OCI-LY1 (cell line): ENCODE data around the gene IL17F.
A peak's percentile ranks its signal among the peaks of the same experiment; 100 is the strongest.

Experiments
- H2AFZ ChIP-seq: fragments of 200-600 bp; sonication (generic), shearing (Covaris generic); 2 replicates; pipeline ENCODE4 v1.6.0; 2014; ENCODE audit warnings: antibody characterized with exemption, mild to moderate bottlenecking, low read length
- H3F3A ChIP-seq: fragments of 200-600 bp; sonication (generic), shearing (Covaris generic); 2 replicates; pipeline ENCODE4 v1.6.0; 2014; ENCODE audit warnings: mild to moderate bottlenecking, antibody characterized with exemption, low read length, moderate library complexity; ENCODE audit not compliant: insufficient read depth
- H3K27ac ChIP-seq: fragments of 200-600 bp; sonication (generic); 2 replicates; pipeline ENCODE4 v1.5.1; 2014; ENCODE audit warnings: low read length, mixed run types, mild to moderate bottlenecking, low read depth; ENCODE audit not compliant: poor library complexity, severe bottlenecking
- H3K27me3 ChIP-seq: fragments of 200-600 bp; sonication (generic); 2 replicates; pipeline ENCODE4 v1.6.0; 2014; ENCODE audit warnings: antibody characterized with exemption, mild to moderate bottlenecking, low read length, moderate library complexity; ENCODE audit not compliant: insufficient read depth
- H3K36me3 ChIP-seq: fragments of 200-600 bp; sonication (generic); 2 replicates; pipeline ENCODE4 v1.6.1; 2014; ENCODE audit warnings: mild to moderate bottlenecking, antibody characterized with exemption, low read length, moderate library complexity, mixed read lengths; ENCODE audit not compliant: insufficient read depth
- H3K4me1 ChIP-seq: fragments of 200-600 bp; sonication (generic); 2 replicates; pipeline ENCODE4 v1.5.1; 2014; ENCODE audit warnings: mild to moderate bottlenecking, low read length, moderate library complexity; ENCODE audit not compliant: insufficient read depth, severe bottlenecking
- H3K4me2 ChIP-seq: fragments of 200-600 bp; sonication (generic), shearing (Covaris generic); 2 replicates; pipeline ENCODE4 v1.6.1; 2014; ENCODE audit warnings: low read length
- H3K4me3 ChIP-seq: fragments of 200-600 bp; sonication (generic); 2 replicates; pipeline ENCODE4 v1.5.1; 2014; ENCODE audit warnings: low read length, low read depth, mild to moderate bottlenecking, mixed read lengths; ENCODE audit not compliant: poor library complexity, severe bottlenecking
- H3K79me2 ChIP-seq: fragments of 200-600 bp; shearing (Covaris generic); 2 replicates; pipeline ENCODE4 v1.6.1; 2016; ENCODE audit warnings: mixed run types, low read length, mixed read lengths; ENCODE audit not compliant: insufficient read depth
- H3K9ac ChIP-seq: fragments of 200-600 bp; sonication (generic), shearing (Covaris generic); 2 replicates; pipeline ENCODE4 v1.6.1; 2014; ENCODE audit warnings: mild to moderate bottlenecking, low read length, mixed read lengths
- H3K9me2 ChIP-seq: fragments of 200-600 bp; sonication (generic), shearing (Covaris generic); 2 replicates; pipeline ENCODE4 v1.6.1; 2014; ENCODE audit warnings: low read depth, mild to moderate bottlenecking, low read length, mixed read lengths
- H3K9me3 ChIP-seq: fragments of 200-600 bp; shearing (Covaris generic); 2 replicates; pipeline ENCODE4 v1.6.1; 2014; ENCODE audit warnings: low read length, mixed read lengths
- H4K20me1 ChIP-seq: fragments of 200-600 bp; sonication (generic), shearing (Covaris generic); 2 replicates; pipeline ENCODE4 v1.6.0; 2016; ENCODE audit warnings: mild to moderate bottlenecking, low read length; ENCODE audit not compliant: insufficient read depth
- CTCF ChIP-seq: fragments of 200-600 bp; sonication (generic), shearing (Covaris generic); IDR thresholded peaks from 2 replicates; pipeline ENCODE4 v1.5.1; 2017; ENCODE audit warnings: mild to moderate bottlenecking, antibody characterized with exemption, low read length, moderate library complexity, mixed read lengths
- EZH2 ChIP-seq: fragments of 200-600 bp; sonication (generic), shearing (Covaris generic); IDR thresholded peaks from 2 replicates; pipeline ENCODE4 v1.8.0; 2017; ENCODE audit warnings: borderline replicate concordance, mixed run types, mild to moderate bottlenecking, antibody characterized with exemption, low read length, moderate library complexity, mixed read lengths

The IL17F gene

GRCh38 chr6:52244400-52244799, at the start of gene IL17F:
TSS of gene IL17F (minus strand) at chr6:52244500. CDS start at chr6:52244429, 71 bp downstream.
- no peak for TF ChIP-seq CTCF
- no peak for TF ChIP-seq EZH2
- H3K27me3 ChIP-seq: no peaks in the 10 kb centered on the region; the same call in 1 of the 2 replicates

GRCh38 chr6:52293067-52293466, 48.8 kb upstream of the IL17F start:
- H3F3A ChIP-seq: no peaks in the 10 kb centered on the region
- no peak overlapping the region for H3K4me2 ChIP-seq
- H2AFZ ChIP-seq: no peak overlapping the region
- no peaks in the 10 kb centered on the region for H3K9me2 ChIP-seq
- H3K27me3 ChIP-seq: no peaks in the 10 kb centered on the region
- H3K9ac ChIP-seq: no peak overlapping the region
- no peaks in the 10 kb centered on the region for H3K36me3 ChIP-seq
- no peaks in the 10 kb centered on the region for H3K9me3 ChIP-seq
- H4K20me1 ChIP-seq: no peaks in the 10 kb centered on the region
- H3K79me2 ChIP-seq: no peaks in the 10 kb centered on the region
- peak overlapping the region; percentile 50 for H3K27ac ChIP-seq
- H3K4me1 ChIP-seq: peaks cover 43% of the 10 kb centered on the region
- H3K4me3 ChIP-seq: no peak overlapping the region
- no peak for TF ChIP-seq CTCF
- no peak for TF ChIP-seq EZH2

More at GRCh38 chr6:52244400-52244799, at the start of gene IL17F:
- no peaks in the 10 kb centered on the region for H3K79me2 ChIP-seq
- no peaks in the 10 kb centered on the region for H3F3A ChIP-seq
- no peak within 1 kb of the TSS for H3K4me2 ChIP-seq
- H3K9me3 ChIP-seq: no peaks in the 10 kb centered on the region
- H3K36me3 ChIP-seq: no peaks in the 10 kb centered on the region
- no peak within 1 kb of the TSS for H3K9ac ChIP-seq
- H2AFZ ChIP-seq: no peak within 1 kb of the TSS
- H3K27ac ChIP-seq: no peak within 1 kb of the TSS
- H4K20me1 ChIP-seq: no peaks in the 10 kb centered on the region
- no peak within 1 kb of the TSS for H3K4me3 ChIP-seq
- no peaks in the 10 kb centered on the region for H3K9me2 ChIP-seq
- H3K4me1 ChIP-seq: no peaks in the 10 kb centered on the region

GRCh38 chr6:52288841-52289240, 44.5 kb upstream of the IL17F start:
- H3K27me3 ChIP-seq: no peaks in the 10 kb centered on the region
- H3K36me3 ChIP-seq: 0 out of 2 replicates have a peak, but pooled peaks cover 5% of the 10 kb centered on the region
- H3K27ac ChIP-seq: no peak overlapping the region
- H3K9me2 ChIP-seq: no peaks in the 10 kb centered on the region
- no peaks in the 10 kb centered on the region for H3K9me3 ChIP-seq
- no peaks in the 10 kb centered on the region for H3F3A ChIP-seq
- H2AFZ ChIP-seq: no peak overlapping the region
- H3K4me3 ChIP-seq: no peak overlapping the region
- H3K9ac ChIP-seq: no peak overlapping the region
- no peak overlapping the region for H3K4me2 ChIP-seq
- no peak for TF ChIP-seq CTCF
- TF ChIP-seq EZH2: no peak
- H4K20me1 ChIP-seq: no peaks in the 10 kb centered on the region
- H3K4me1 ChIP-seq: peaks cover 39% of the 10 kb centered on the region
- peaks cover 7% of the 10 kb centered on the region for H3K79me2 ChIP-seq
